HG02938 (cell line): ENCODE measurements around the gene FAM110A.
"Not testable (repeated sequence)": the region's sequence is repeated elsewhere in the genome, so short reads cannot be mapped to it uniquely, and the experiment has no call there.

Experiments used
- ATAC-seq: cut with Tn5 transposase; IDR thresholded peaks from one replicate; pipeline ENCODE4 v1.9.1; 2021; ENCODE audit warnings: mild to moderate bottlenecking, moderate library complexity; ENCODE audit not compliant: unreplicated experiment

FAM110A gene

DNA sequence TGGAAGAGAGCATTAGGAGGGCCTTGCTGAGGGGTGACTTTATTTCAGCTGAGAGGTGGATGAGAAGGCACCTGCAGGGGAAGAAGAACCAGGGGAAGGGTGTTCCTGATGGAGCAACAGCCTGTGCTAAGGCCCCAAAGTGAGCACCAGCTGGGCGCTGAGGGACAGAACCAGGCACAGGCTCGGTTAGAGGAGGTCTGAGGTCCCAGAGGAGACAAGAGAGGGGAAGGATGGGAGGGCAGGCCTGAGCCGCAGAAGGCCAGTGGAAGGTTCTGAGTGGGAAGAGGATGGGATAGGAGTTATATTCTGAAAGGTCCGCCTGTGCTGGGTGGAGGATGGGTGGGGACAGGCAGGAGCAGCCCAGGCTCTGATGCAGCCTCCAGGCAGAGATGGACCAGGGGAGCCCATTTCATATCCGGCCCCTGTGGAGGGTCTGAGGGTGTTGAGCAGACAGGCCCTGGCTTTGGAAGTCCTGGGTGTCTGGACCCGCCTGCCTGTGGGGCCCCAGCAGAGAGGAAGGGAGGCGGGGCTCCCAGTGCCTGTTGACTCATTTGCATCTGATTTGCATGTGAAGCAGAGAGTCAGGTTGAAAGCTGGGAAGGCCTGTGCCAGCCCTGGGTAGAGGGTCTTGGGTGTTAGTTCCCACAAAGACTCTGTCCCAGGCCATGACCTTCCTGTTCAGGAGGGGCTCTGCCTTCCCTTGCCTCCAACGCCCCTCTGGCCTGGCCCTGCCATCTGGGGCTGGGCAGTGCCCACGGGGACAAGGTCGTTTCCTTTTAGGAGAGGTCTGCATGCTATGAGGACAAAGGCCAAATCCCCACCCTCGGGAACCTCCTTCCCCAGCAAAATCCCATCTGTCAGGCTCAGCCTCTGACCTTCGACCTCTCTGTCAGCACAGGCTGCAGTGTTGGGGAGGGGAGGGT is 10.6 kb upstream of the FAM110A start:
- no peak for ATAC-seq

DNA sequence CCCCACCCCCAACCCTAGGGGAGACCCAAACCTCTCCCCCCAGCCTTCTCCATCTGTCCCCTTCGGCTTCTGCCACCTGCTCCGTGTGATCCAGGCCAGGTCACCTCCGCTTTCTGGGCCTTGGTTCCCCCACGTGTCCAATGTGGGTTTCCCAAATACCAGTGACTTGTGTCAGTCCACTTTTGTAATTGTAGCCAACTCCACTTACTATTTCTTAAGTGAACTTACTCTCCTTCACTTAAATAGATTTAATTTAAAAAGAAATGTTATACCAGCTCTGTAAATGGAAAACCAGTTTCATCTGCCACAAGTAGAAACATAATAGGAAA is 10.0 kb upstream of the FAM110A start:
- no peak for ATAC-seq

DNA sequence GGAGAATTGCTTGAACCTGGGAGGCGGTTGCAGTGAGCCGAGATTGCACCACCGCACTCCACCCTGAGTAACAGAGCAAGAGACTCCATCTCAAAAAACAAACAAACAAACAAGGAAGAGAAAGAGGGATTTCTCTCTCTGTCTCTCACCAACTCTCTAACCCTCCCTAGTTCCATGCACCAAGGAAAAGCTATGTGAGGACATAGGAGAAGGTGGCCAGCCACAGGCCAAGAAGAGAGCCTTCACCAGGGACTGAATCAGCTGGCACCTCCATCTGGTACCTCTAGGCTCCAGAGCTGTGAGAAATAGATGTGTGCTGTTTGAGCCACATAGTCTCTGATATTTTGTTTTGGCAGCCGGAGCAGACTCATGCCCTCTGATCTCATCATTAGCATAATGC is 9.0 kb upstream of the FAM110A start:
- no peak for ATAC-seq

DNA sequence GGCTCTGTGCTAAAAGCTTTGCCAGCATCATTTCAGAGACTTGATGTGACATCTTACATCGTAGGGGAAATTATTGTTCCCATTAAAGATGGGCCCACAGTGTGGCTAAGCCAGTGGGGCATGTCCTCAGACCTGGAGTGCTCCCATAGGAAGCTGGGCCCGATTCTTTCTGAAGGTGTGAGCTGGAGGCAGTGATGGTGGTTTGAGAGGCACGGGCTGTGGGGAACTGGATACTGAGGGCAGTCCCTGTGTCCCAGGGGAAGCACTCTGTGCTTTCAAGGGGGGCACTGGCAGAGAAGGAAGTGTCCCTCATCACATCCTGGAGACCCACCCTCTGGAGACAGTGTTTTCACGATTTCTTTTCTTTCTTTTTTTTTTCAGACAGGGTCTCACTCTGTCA is 8.6 kb upstream of the FAM110A start:
- ATAC-seq = no peak

DNA sequence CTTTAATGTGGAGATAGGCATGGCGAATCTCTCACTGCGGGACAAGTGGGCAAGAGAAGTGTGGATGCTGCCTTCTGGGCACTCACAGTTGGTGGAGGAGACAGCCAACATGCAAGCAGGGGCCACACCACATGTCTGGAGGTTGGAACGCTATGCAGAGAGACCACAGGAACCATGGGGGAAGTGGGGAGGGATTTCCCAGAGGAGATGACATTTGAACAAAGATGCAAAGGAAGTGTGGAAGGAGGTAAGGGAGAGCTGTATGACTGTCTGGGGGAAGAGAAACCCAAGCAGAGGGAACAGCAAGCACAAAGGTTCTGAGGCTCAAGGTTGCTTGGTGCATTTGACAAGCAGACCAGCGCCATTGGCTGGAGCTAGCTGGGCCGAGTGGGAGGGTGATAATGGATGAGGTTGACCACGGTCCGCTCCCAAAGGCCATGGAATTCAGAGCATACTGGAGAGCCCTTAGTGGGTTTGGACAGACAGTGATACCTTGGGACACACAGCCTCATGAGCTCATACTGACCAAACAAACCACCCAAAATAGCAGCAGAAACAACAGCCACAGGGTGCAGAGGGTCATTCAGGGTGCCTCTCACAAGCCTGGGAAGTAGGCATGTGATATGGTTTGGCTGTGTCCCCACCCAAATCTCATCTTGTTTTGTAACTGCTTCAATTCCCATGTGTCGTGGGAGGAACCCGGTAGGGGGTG is 7.6 kb upstream of the FAM110A start:
- no peak for ATAC-seq

DNA sequence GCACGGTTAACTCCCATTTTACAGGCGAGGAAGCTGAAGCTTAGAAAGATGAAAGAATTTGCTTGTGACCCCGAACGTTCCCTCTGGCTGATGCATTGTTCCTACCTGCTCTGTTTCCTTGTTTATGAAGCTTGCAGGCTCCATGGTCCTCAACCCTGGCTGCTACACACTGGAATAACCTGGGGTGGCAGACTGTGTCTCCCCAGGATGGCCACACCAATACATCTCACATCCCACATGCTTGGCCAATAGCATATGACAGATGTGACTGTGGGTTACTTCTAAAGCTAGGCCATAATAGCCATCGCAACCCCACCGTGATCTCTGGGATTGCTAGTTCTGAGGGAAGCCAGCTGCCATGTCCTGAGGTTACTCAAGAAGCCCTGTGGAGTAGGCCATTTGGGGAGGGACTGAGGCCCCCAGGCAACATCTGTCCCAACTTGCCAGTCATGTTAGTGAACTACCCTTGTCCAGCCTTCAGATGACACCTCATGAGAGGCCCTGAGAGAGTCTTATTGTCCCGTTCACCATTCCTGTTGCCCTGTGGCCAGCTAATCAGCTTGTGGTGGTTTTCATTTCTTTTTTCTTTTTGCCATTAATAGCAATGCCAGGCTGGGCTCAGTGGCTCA is 6.7 kb upstream of the FAM110A start:
- no peak for ATAC-seq

DNA sequence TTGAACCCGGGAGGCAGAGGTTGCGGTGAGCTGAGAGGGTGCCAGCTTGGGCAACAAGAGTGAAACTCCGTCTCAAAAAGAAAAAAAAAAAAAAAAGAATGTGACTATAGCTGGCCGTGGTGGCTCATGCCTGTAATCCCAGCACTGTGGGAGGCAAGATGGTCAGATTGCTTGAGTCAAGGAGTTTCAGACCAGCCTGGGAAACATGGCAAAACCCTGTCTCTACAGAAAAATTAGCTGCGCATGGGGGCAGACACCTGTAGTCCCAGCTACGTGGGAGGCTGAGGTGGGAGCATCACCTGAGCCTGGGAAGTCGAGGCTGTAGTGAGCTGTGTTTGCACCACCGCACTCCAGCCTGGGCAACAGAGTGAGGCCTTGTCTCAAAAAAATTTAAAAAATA is 5.5 kb upstream of the FAM110A start:
- not testable (repeated sequence) for ATAC-seq

DNA sequence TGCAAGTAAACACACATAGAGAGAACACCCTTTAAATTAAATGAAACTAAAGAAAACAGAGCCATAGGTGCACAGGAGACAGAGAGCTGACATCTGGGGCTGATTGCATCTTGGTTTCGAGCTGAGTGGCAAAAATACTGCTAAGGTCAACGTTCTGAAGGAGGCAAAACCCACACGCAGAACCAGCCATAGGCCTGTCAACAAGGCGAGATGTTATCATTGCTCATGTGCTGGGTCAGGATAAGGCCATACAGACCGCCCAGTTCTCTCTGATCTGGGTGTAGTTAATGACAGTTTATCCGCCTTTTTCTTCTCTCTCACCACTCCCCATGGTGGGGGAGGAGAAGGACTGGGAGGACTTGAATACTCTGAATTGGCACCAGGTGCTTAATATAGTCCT is 4.5 kb upstream of the FAM110A start:
- no peak for ATAC-seq

DNA sequence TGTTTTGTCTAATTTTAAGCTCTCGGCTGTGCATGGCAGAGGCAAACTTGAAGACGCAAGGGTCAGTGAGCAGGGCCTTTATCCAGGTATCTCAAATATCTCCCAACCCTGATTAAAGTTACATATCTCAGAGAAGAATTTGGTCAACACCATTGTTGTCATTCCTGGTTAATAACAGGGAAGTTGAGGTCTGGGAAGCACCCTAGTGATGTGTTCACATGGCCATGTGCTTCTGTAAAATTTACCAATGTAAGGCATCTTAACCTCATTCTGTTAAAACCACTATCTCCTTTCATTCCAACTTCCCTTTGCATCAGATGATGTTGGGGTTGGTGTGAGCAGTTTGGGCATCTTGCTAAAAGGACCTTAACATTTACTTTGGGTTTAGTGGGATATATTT is 4.0 kb upstream of the FAM110A start:
- no peak for ATAC-seq

DNA sequence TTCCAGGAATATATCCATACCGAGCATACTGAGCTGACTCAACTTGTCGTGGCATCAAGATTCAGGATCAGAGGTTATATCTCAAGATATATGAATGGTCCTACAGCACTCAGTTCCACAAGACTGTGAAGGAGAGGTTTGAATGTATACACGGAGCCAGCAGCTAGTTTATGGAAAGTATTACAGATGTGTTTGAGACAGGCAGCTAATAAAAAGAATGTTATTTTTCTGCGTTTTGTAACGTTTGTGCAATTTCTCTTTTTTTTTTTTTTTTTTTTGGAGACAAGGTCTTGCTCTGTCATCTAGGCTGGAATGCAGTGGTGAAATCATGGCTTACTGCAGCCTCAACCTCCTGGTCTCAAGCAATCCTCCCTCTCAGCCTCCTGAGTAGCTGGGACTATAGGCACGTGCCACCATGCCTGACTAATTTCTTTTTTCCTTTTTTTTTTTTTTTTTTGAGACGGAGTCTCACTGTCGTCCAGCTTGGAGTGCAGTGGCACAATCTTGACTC is 3.4 kb upstream of the FAM110A start:
- no peak for ATAC-seq

DNA sequence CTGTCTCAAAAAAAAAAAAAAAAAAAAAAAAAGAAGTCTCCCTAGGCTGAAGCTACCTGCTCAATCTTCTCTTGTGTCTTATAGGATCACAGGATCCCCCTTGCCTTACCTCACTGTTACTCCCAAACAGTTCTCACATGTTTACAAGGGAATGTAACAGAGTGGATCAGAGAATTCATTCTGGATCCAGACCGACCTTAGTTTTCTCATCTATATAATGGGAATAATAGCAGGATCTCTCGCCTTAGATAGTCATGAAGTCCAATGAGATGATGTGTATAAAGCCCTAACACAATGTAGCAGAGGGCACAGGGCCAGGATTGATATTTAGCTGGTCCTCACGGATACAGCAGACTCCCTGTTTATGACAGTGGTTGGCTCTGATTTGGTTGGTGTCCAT is 2.3 kb upstream of the FAM110A start:
- ATAC-seq = no peak

DNA sequence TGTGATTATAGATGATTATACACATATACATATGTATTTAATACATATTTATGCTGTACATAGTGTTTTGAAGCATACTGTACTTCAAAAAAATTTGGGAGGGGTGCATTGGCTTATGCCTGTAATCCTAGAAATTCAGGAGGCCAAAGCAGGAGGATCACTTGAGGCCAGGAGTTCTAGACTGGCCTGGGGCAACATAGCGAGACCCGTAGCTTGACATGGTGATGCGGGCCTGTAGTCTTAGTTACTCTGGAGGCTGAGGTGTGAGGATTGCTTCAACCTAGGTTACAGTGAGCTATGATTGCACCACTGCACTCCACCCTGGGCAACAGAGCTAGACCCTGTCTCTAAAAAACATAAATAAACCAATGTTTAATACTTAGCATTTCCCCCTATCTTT is 1.6 kb upstream of the FAM110A start:
- ATAC-seq = no peak

DNA sequence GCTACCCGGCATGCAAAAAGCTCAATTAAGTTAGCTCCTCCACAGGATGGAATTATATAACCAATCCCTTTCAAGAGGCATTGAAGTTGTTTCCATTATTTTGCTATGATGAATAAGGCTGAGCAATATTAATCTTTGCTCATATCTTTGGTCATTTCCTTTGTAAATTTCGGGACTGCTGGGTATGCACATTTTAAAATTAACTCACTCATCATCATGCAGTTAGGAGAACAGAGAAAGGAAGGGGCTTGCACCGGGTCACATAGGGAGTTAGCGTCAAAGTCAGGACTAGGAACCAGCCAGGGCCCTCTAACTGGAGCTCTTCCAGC is 430 bp upstream of the FAM110A start:
- ATAC-seq = peak; percentile 23

DNA sequence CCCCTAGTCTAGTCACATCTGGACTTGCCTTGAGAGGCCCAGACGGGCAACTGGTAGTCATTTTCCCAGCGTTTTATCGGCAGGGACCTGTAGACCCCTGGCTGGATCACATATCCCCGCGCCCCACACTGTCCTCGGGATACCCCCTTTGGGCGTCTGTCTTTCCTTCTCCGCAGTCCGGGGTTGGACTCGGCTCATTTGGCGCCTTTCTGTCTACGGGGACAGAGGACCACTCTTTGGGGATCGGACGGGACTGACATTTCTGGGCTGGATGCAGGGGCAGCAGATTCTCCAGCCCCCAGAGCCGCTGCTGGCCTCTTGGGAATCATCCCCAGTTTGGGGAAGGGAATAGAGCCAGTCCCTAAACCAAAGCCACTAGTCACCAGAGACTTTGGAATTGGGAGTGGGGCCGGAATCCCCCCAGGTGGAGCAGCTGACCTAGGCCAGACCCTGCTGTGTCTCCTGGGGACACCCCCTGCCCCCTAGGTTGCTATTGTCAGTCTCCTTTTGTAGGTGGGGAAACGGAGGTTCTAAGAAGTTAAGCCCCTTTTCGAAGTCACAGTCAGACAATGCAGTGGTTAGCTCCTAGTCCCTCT is 734 bp downstream of the FAM110A start:
- no peak for ATAC-seq

DNA sequence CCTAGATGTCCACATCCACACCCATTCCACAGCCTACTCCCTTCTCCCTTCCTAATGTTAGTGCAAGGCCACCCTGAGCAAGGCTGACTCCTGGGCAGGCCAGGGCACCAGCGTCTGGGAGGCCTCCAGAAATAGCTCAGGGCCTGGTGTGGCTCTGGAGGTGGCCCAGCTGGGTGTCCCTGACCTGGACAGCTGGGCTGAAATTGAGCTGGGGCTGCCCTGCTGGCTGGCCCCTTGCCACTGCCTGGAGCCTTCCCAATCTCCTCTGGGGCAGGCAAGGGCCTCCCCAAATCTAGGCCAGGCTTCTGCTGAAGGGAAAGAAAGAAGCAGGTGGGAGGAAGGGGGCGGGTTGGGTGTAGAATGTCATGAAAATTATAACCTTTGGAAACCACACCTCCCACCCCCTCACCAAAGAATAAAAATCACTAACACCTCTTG is 2.1 kb downstream of the FAM110A start:
- no peak for ATAC-seq

DNA sequence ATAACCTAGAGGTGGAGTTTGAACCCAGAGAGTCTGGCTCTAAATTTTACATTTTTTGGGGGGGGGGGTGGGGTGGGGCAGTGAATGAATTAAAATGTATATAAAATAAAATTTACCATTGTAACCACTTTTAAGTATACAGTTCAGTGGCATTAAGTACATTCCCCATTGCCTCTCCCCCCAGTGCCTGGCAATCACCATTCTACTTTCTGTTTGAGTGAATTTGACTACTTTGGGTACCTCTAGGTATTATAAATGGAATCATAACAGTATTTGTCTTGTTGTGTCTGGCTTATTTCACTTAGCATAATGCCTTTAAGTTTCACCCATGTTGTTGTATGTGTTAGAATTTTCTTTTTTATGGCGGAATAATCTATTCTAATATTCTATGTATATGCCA is 2.7 kb downstream of the FAM110A start:
- no peak for ATAC-seq

DNA sequence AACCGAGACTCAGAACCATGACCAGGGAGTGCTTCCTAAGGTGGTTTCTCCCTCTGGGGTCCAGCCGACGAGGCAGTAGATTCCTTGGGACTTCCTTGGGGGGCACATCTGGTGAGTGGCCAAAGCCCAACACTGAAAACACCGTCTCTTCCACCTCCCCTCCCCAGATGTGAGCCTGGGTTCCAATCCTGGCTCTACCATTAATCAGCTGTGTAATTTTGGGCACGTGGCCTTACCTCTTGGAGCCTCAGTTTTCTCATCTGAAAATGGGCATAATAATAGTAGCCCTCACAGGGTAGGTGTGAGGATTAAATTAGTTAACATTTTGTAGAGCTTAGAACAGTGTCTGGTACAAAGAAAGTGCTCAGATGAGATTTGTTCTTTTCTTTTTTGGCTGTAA is 5.5 kb downstream of the FAM110A start:
- ATAC-seq = no peak

DNA sequence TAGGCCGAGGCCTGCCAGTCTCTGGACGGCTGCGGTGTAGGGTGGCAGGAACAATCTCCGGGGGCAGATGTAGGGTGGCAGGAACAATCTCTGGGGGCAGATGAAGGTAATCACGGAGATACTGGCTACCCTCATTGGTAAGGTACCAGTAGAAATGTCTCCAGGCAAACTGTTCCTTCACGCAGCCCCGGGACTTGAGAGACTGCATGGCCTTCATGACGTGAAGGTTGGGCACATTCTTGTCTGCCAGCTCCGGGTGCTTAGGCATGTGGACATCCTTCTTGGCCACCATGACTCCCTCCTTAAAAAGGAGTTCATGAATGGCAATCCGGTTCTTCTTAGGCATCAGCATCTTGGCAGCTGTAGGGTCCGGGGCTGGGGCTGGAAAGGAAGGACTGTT is 6.1 kb downstream of the FAM110A start:
- ATAC-seq = no peak

DNA sequence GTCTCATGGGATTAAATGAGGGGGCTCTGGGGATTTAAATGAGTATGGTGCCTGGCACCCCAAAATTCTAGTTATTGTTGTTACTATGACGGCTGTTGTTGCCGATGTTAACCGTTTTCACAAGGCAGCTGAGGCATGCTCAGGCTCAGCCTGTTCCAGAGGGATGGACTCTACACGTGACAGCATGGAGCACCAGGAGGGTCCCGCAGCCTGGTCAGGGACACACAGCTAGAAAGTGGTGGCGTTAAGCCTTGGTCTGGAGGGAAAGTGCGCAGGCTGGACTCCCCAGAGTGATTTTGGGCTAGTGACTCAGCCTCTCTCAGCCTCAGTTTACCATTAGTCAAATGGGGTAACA is 7.0 kb downstream of the FAM110A start:
- ATAC-seq = no peak

DNA sequence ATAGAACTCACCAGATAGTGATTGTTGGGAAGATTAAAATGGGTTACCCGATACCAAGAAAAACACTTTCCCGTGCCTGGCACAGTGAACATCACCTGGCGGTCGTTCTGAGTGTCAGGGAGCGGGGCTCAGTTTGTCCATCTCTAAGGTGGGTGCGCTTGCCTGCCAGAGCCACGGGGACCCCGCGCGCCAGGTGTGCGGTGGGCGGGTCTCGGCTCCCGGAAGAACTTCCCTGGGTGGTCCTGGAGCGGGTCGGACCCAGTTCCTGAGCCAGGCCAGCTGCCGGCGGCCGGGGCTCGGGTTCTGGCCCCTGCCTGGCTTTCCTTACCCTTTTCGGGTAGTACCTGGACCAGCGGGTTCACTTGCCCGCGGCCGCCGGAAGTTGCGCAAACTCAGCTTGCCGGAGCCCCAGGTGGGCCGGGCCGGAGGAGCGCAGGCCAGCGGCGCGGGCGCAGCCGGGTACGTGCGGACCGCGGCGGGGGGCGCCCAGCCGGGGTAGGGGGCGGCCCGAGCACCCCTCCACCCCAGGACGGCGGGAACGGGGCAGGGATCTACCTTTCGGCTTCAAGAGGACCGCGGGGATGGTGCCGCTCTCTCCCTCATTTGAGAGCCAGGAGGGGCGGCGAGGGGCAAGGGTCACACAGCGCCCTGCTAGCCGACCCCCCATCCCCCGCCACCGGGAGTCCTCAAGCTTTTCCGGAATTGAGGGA is 7.5 kb downstream of the FAM110A start:
- no peak for ATAC-seq
